Mesendoderm (in vitro differentiated cells): ENCODE measurements around the gene OR2C3.
"Not testable (repeated sequence)": the region's sequence is repeated elsewhere in the genome, so short reads cannot be mapped to it uniquely, and the experiment has no call there.

Source experiments
- DNase-seq: peaks from one replicate; pipeline ENCODE4 v3.0.0; 2013
- H2AK5ac ChIP-seq: 2 replicates; pipeline ENCODE4 v1.6.1; 2013; ENCODE audit warnings: low read length, inconsistent platforms
- H2BK120ac ChIP-seq: 2 replicates; pipeline ENCODE4 v1.6.1; 2013; ENCODE audit warnings: low read depth, mild to moderate bottlenecking, low read length, moderate library complexity, mixed read lengths
- H2BK15ac ChIP-seq: replicated peaks from 2 replicates; pipeline ENCODE4 v1.6.1; 2013; ENCODE audit warnings: low read depth, mild to moderate bottlenecking, moderate library complexity
- H2BK5ac ChIP-seq: 2 replicates; pipeline ENCODE4 v1.6.1; 2013; ENCODE audit warnings: low read length, inconsistent platforms
- H3K18ac ChIP-seq: 2 replicates; pipeline ENCODE4 v1.6.1; 2013; ENCODE audit warnings: mild to moderate bottlenecking, low read length, mixed read lengths
- H3K23ac ChIP-seq: one replicate; pipeline ENCODE4 v1.6.1; 2013; ENCODE audit warnings: low read length
- H3K27ac ChIP-seq: 2 replicates; pipeline ENCODE4 v1.5.1; 2013; ENCODE audit warnings: low read depth, mild to moderate bottlenecking, inconsistent platforms, low read length, moderate library complexity
- H3K27me3 ChIP-seq: 2 replicates; pipeline ENCODE4 v1.6.1; 2013; ENCODE audit warnings: low read length, control low read depth, mild to moderate bottlenecking, inconsistent platforms; ENCODE audit not compliant: insufficient read depth, poor library complexity
- H3K36me3 ChIP-seq: 2 replicates; pipeline ENCODE4 v1.6.1; 2013; ENCODE audit warnings: low read length, inconsistent platforms; ENCODE audit not compliant: control insufficient read depth, insufficient read depth
- H3K4ac ChIP-seq: one replicate; pipeline ENCODE4 v1.6.1; 2013; ENCODE audit warnings: low read depth, mild to moderate bottlenecking, low read length, moderate library complexity
- H3K4me1 ChIP-seq: 2 replicates; pipeline ENCODE4 v1.6.1; 2013; ENCODE audit warnings: low read depth, low read length, inconsistent platforms; ENCODE audit not compliant: control insufficient read depth
- H3K4me2 ChIP-seq: 2 replicates; pipeline ENCODE4 v1.6.1; 2013; ENCODE audit warnings: low read length
- H3K4me3 ChIP-seq: 2 replicates; pipeline ENCODE4 v1.5.1; 2013; ENCODE audit warnings: mild to moderate bottlenecking, low read length
- H3K56ac ChIP-seq: one replicate; pipeline ENCODE4 v1.6.1; 2013; ENCODE audit warnings: low read length
- H3K79me1 ChIP-seq: 2 replicates; pipeline ENCODE4 v1.6.1; 2013; ENCODE audit warnings: low read length, inconsistent platforms
- H3K79me2 ChIP-seq: 2 replicates; pipeline ENCODE4 v1.6.1; 2013; ENCODE audit warnings: mild to moderate bottlenecking, low read length; ENCODE audit not compliant: control insufficient read depth, insufficient read depth
- H3K9ac ChIP-seq: 2 replicates; pipeline ENCODE4 v1.6.1; 2013; ENCODE audit warnings: low read length, inconsistent platforms
- H4K5ac ChIP-seq: one replicate; pipeline ENCODE4 v1.6.1; 2013; ENCODE audit warnings: low read length
- H4K8ac ChIP-seq: one replicate; pipeline ENCODE4 v1.6.1; 2013; ENCODE audit warnings: low read depth, mild to moderate bottlenecking, control low read depth, low read length, moderate library complexity
- WGBS: extraction: QIAGEN DNeasy Blood & Tissue Kit; methylation state at CpG from one replicate; pipeline ENCODE4 v1.1.7; 2013; ENCODE audit warnings: low lambda C conversion rate, missing lambda C conversion rate; ENCODE audit not compliant: insufficient coverage; ENCODE audit errors: extremely low coverage; 5-methylcytosine and 5-hydroxymethylcytosine counted together

OR2C3 gene

GRCh38 chr1:247493106-247493505 lies 43.1 kb downstream of the OR2C3 start:
- H3K4ac ChIP-seq = no peak overlapping the region
- no CpG with 5 or more reads among the region's 1 CpG for WGBS
- no peak overlapping the region for H3K4me2 ChIP-seq
- no peak overlapping the region for H4K8ac ChIP-seq
- no peak overlapping the region for H3K23ac ChIP-seq
- H4K5ac ChIP-seq = no peak overlapping the region
- H2BK120ac ChIP-seq = no peak overlapping the region
- no peaks in the 10 kb centered on the region for H3K79me2 ChIP-seq
- H2BK5ac ChIP-seq = no peak overlapping the region
- H3K79me1 ChIP-seq = no peaks in the 10 kb centered on the region
- H3K9ac ChIP-seq = no peak overlapping the region
- H3K56ac ChIP-seq = no peak overlapping the region
- H3K36me3 ChIP-seq = no peaks in the 10 kb centered on the region
- no peak for DNase-seq
- no peak overlapping the region for H2BK15ac ChIP-seq
- no peaks in the 10 kb centered on the region for H3K4me1 ChIP-seq
- H3K18ac ChIP-seq = no peak overlapping the region
- H3K27ac ChIP-seq = no peak overlapping the region
- no peak overlapping the region for H3K4me3 ChIP-seq
- H2AK5ac ChIP-seq = no peak overlapping the region
- H3K27me3 ChIP-seq = no peaks in the 10 kb centered on the region

GRCh38 chr1:247491328-247491727 lies 44.9 kb downstream of the OR2C3 start:
- Histone ChIP-seq H3K4ac (no peak overlapping the region), H3K79me1 (no peaks in the 10 kb centered on the region), H3K27me3 (no peaks in the 10 kb centered on the region), H3K23ac (no peak overlapping the region), H3K27ac (no peak overlapping the region), H4K8ac (no peak overlapping the region), H3K4me1 (no peaks in the 10 kb centered on the region), H3K4me2 (no peak overlapping the region), H2BK15ac (no peak overlapping the region), H3K56ac (no peak overlapping the region), H3K9ac (no peak overlapping the region), H2BK5ac (no peak overlapping the region), H4K5ac (no peak overlapping the region), H3K4me3 (no peak overlapping the region), H3K36me3 (no peaks in the 10 kb centered on the region), H2AK5ac (no peak overlapping the region), H3K79me2 (no peaks in the 10 kb centered on the region), H2BK120ac (no peak overlapping the region), H3K18ac (no peak overlapping the region)
- no peak for DNase-seq
- WGBS = no CpG with 5 or more reads among the region's 12 CpGs

- H3K27me3 ChIP-seq = no peaks in the 10 kb centered on the region
- H3K9ac ChIP-seq = no peak overlapping the region
- no peak overlapping the region for H4K8ac ChIP-seq
- no peak overlapping the region for H3K56ac ChIP-seq
- H3K79me1 ChIP-seq = no peaks in the 10 kb centered on the region
- no peak overlapping the region for H3K18ac ChIP-seq
- no peak overlapping the region for H3K4ac ChIP-seq
- H2AK5ac ChIP-seq = no peak overlapping the region
- H3K23ac ChIP-seq = no peak overlapping the region
- H2BK5ac ChIP-seq = no peak overlapping the region
- no peaks in the 10 kb centered on the region for H3K79me2 ChIP-seq
- H3K4me1 ChIP-seq = no peaks in the 10 kb centered on the region
- no peaks in the 10 kb centered on the region for H3K36me3 ChIP-seq
- no peak overlapping the region for H3K4me3 ChIP-seq
- no peak overlapping the region for H2BK15ac ChIP-seq
- no peak overlapping the region for H3K4me2 ChIP-seq
- DNase-seq = peak; percentile 72
- H3K27ac ChIP-seq = no peak overlapping the region
- H4K5ac ChIP-seq = no peak overlapping the region
- H2BK120ac ChIP-seq = no peak overlapping the region
Measured at GRCh38 chr1:247487057-247487456, 49.2 kb downstream of the OR2C3 start.

GRCh38 chr1:247482747-247483146 lies 53.5 kb downstream of the OR2C3 start:
- H2AK5ac ChIP-seq = no peak overlapping the region
- H4K5ac ChIP-seq = no peak overlapping the region
- H3K27ac ChIP-seq = no peak overlapping the region
- no peaks in the 10 kb centered on the region for H3K4me1 ChIP-seq
- no peak overlapping the region for H3K4ac ChIP-seq
- WGBS = no CpG with 5 or more reads among the region's 1 CpG
- H3K36me3 ChIP-seq = no peaks in the 10 kb centered on the region
- H3K56ac ChIP-seq = no peak overlapping the region
- no peaks in the 10 kb centered on the region for H3K79me1 ChIP-seq
- DNase-seq = no peak
- no peak overlapping the region for H3K4me2 ChIP-seq
- no peaks in the 10 kb centered on the region for H3K79me2 ChIP-seq
- H3K4me3 ChIP-seq = no peak overlapping the region
- H2BK120ac ChIP-seq = no peak overlapping the region
- no peak overlapping the region for H4K8ac ChIP-seq
- H2BK5ac ChIP-seq = no peak overlapping the region
- H3K27me3 ChIP-seq = no peaks in the 10 kb centered on the region
- no peak overlapping the region for H3K18ac ChIP-seq
- no peak overlapping the region for H2BK15ac ChIP-seq
- H3K9ac ChIP-seq = no peak overlapping the region
- no peak overlapping the region for H3K23ac ChIP-seq

GRCh38 chr1:247476328-247477058 lies 59.7 kb downstream of the OR2C3 start:
- not testable (repeated sequence) for H4K8ac ChIP-seq, H3K79me2 ChIP-seq, H3K56ac ChIP-seq, H3K79me1 ChIP-seq, H3K4ac ChIP-seq, H4K5ac ChIP-seq, H2BK15ac ChIP-seq, H3K23ac ChIP-seq, H2BK5ac ChIP-seq, H3K4me3 ChIP-seq, H3K36me3 ChIP-seq, H3K18ac ChIP-seq, H3K4me1 ChIP-seq, DNase-seq, H3K9ac ChIP-seq, H2AK5ac ChIP-seq, H3K4me2 ChIP-seq, H2BK120ac ChIP-seq, H3K27me3 ChIP-seq, H3K27ac ChIP-seq
- no CpG with 5 or more reads among the region's 6 CpGs for WGBS

- Histone ChIP-seq H3K27ac (no peak overlapping the region), H2BK120ac (no peak overlapping the region), H2BK5ac (no peak overlapping the region), H3K27me3 (no peaks in the 10 kb centered on the region), H3K56ac (no peak overlapping the region), H2BK15ac (no peak overlapping the region), H3K23ac (no peak overlapping the region), H3K18ac (no peak overlapping the region), H3K4ac (no peak overlapping the region), H3K9ac (no peak overlapping the region), H4K8ac (no peak overlapping the region), H2AK5ac (no peak overlapping the region), H3K79me1 (no peaks in the 10 kb centered on the region), H3K4me1 (no peaks in the 10 kb centered on the region), H3K4me2 (no peak overlapping the region), H3K79me2 (no peaks in the 10 kb centered on the region), H4K5ac (no peak overlapping the region), H3K4me3 (no peak overlapping the region), H3K36me3 (no peaks in the 10 kb centered on the region)
- no CpG with 5 or more reads among the region's 2 CpGs for WGBS
- DNase-seq = no peak
Measured at GRCh38 chr1:247475793-247476192, 60.4 kb downstream of the OR2C3 start.
